Measurements from ENCODE around the gene PTPRN2.

DNA sequence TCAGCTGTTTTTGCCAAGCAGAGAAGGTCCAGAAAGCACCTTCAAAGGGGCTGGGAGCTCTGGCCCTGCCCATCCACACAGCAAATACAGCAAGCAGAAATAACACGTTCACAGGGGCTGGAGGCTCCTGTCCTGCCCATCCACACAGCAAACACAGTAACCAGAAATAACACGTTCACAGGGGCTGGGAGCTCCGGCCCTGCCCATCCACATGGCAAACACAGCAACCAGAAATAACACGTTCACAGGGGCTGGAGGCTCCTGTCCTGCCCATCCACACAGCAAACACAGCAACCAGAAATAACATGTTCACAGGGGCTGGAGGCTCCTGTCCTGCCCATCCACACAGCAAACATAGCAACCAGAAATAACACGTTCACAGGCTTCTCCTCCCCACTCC lies 558.1 kb downstream of the PTPRN2 start:
- TF ChIP-seq TEAD2 (CRISPR knock-in tag; IDR thresholded peaks at IDR 0.05) = no peak
- no peak for TF ChIP-seq SIN3B (IDR thresholded peaks at IDR 0.05; ENCODE audit: low read length)
- TF ChIP-seq SMC3 (IDR thresholded peaks at IDR 0.05; ENCODE audit: low read length) = no peak
- no peak for TF ChIP-seq PHF5A (CRISPR knock-in tag; IDR thresholded peaks at IDR 0.05; ENCODE audit: low read depth, unreplicated experiment)
- TF ChIP-seq MEF2D (CRISPR knock-in tag; IDR thresholded peaks at IDR 0.05) = no peak
- TF ChIP-seq, protein P1, sequence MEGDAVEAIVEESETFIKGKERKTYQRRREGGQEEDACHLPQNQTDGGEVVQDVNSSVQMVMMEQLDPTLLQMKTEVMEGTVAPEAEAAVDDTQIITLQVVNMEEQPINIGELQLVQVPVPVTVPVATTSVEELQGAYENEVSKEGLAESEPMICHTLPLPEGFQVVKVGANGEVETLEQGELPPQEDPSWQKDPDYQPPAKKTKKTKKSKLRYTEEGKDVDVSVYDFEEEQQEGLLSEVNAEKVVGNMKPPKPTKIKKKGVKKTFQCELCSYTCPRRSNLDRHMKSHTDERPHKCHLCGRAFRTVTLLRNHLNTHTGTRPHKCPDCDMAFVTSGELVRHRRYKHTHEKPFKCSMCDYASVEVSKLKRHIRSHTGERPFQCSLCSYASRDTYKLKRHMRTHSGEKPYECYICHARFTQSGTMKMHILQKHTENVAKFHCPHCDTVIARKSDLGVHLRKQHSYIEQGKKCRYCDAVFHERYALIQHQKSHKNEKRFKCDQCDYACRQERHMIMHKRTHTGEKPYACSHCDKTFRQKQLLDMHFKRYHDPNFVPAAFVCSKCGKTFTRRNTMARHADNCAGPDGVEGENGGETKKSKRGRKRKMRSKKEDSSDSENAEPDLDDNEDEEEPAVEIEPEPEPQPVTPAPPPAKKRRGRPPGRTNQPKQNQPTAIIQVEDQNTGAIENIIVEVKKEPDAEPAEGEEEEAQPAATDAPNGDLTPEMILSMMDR (CRISPR knock-in tag; IDR thresholded peaks at IDR 0.05) = no peak
- no peak for TF ChIP-seq ZFP36L1 (CRISPR knock-in tag; IDR thresholded peaks at IDR 0.05)
- TF ChIP-seq, protein P2, sequence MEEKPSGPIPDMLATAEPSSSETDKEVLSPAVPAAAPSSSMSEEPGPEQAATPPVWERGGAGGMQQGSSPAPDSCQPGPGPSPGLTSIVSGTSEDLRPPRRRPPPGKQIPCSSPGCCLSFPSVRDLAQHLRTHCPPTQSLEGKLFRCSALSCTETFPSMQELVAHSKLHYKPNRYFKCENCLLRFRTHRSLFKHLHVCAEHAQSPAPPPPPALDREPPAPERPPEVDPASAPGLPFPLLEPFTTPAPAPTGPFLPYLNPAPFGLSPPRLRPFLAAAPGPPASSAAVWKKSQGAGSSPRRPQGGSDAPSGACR (CRISPR knock-in tag; IDR thresholded peaks at IDR 0.05) = no peak
- no peak for TF ChIP-seq NR2C2 (CRISPR knock-in tag; IDR thresholded peaks at IDR 0.05; ENCODE audit: borderline replicate concordance)
- TF ChIP-seq SP140L (CRISPR knock-in tag; IDR thresholded peaks at IDR 0.05; ENCODE audit: borderline replicate concordance) = no peak
- TF ChIP-seq JUN (CRISPR knock-in tag; IDR thresholded peaks at IDR 0.05) = no peak
- no peak for TF ChIP-seq ZNF670 (CRISPR knock-in tag; IDR thresholded peaks at IDR 0.05; ENCODE audit: borderline replicate concordance)
